DMS153 treated with DMSO at 0.1 percent for 48 hours (cell line): ENCODE results near the gene NPHP1.
"Not testable (repeated sequence)": the region's sequence is repeated elsewhere in the genome, so short reads cannot be mapped to it uniquely, and the experiment has no call there.

Source experiments
- DNase-seq: peaks from one replicate; lab custom pipeline; 2025; ENCODE audit not compliant: unreplicated experiment; lab: John Stamatoyannopoulos, UW

The NPHP1 gene

GRCh38 chr2:110198016-110198415, 6.8 kb downstream of the NPHP1 start:
- no peak for DNase-seq

GRCh38 chr2:110197452-110197851, 7.4 kb downstream of the NPHP1 start:
- no peak for DNase-seq

DNA sequence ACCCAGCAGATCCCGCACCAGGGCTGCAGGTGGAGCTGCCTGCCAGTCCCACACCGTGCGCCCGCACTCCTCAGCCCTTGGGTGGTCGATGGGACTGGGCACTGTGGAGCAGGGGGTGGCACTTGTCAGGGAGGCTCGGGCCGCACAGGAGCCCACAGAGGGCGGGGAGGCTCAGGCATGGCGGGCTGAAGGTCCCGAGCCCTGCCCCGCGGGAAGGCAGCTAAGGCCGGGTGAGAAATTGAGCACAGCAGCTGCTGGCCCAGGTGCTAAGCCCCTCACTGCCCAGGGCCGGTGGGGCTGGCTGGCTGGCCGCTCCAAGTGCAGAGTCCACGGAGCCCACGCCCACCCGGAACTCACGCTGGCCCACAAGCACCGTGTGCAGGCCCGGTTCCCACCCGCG, 14.6 kb downstream of the NPHP1 start:
- not testable (repeated sequence) for DNase-seq

DNA sequence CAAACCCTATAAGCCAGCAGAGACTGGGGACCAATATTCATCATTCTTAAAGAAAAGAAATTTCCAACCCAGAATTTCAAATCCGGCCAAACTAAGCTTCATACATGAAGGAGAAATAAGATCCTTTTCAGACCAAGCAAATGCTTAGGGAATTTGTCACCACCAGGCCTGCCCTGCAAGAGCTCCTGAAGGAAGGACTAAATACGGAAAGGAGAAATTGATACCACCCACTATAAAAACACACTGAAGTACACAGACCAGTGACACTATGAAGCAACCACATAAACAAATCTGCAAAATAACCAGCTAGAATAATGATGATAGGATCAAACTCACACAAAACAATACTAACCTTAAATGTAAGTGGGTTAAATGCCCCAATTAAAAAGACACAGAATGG, 22.4 kb downstream of the NPHP1 start:
- DNase-seq, result no peak

- DNase-seq, result no peak
These were observed 24.8 kb downstream of the NPHP1 start for GRCh38 chr2:110180036-110180435.

GRCh38 chr2:110173523-110173922, 31.3 kb downstream of the NPHP1 start:
- DNase-seq, result no peak

- DNase-seq, result no peak
These were observed 32.3 kb downstream of the NPHP1 start for GRCh38 chr2:110172506-110172905.

- no peak for DNase-seq
These were observed 34.7 kb downstream of the NPHP1 start for GRCh38 chr2:110170102-110170501.

DNA sequence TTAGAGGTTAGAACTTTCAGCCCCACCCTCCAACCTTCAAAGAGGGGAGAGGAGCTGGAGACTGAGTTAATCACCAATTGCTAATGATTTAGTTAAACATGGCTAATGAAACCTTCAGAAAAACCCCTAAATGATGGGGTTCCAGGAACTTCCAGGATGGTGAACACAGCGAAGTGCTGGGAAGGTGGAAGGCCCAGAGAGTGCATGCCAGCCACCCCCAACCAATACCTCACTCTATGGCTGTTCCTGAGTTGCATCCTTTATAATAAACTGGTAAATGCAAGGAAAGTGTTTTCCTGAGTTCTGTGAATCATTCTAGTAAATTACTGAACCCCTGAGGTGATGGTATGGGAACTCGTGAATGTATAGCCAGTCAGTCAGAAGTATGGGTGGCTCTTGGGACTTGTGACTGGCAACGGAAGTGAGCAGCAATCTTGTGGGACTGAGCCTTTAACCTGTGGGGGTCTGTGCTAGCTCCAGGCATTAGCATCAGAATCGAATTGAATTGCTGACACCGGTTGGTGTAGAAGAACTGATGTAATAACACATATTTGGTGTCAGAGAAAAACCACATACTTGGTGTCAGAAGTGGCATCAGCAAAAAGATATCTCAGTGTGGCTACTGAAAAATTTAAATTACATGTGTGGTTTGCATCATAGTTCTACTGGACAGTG, 37.4 kb downstream of the NPHP1 start:
- DNase-seq, result no peak

DNA sequence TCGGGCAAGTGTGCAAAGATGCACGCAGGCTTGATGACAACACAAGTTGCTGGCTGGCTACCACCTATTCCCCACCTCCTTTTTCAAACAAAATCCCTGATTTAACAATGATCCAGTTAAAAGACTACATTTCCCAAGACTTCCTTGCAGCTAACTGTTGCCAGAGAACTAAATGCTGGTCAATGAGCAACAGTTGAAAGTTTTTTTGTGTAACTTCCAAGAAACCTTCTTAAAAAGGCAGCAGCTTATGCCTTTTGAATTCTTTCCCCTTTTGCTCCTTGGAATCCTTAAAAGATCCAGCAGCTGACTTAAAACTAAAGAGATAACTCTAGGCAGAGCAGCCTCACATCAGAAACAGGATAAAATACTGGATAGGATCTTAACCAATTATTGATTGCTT, 38.5 kb downstream of the NPHP1 start:
- DNase-seq, result no peak

- peak; percentile 42 for DNase-seq
These were observed 47.5 kb downstream of the NPHP1 start for GRCh38 chr2:110157153-110157793.

DNA sequence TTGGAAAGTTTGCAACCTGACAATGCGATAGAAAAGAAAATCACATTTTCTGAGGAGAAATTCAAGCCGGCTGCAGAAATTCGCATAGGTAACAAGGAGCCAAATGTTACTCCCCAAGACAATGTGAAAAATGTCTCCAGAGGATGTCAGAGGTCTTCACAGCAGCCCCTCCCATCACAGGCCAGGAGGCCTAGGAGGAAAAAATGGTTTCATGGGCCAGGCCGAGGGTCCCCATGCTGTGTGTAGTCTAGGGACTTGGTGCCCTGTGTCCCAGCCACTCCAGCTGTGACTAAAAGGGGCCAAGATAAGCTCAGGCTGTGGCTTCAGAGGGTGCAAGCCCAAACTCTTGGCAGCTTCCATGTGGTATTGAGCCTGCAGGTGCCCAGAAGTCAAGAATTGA, 50.0 kb downstream of the NPHP1 start:
- not testable (repeated sequence) for DNase-seq

DNA sequence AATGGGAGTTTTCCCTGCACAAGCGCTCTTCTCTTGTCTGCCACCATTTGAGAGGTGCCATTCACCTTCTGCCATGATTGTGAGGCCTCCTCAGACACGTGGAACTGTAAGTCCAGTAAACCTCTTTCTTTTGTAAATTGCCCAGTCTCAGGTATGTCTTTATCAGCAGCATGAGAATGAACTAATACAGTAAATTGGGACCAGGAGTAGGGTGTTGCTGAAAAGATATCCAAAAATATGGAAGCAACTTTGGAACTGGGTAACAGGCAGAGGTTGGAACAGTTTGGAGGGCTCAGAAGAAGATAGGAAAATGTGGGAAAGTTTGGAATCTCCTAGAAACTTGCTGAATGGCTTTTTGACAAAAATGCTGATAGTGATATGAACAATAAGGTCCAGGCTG, 50.6 kb downstream of the NPHP1 start:
- not testable (repeated sequence) for DNase-seq

DNA sequence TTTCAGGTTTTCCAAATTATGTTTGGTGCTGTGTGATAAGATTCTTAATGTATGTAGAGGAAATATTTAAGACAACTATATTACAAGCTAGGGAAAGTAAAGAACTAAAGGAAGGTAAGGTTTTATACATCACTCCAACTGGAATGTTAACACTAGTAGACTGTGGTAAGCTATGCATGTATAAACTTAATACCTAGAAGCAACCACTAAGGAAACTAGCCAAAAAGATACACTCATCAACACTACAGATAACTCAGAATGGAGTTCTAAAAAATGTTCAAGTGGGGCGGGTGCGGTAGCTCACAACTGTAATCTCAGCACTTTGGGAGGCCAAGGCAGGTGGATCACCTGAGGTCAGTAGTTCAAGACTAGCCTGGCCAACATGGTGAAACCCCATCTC, 51.4 kb downstream of the NPHP1 start:
- DNase-seq, result no peak

DNA sequence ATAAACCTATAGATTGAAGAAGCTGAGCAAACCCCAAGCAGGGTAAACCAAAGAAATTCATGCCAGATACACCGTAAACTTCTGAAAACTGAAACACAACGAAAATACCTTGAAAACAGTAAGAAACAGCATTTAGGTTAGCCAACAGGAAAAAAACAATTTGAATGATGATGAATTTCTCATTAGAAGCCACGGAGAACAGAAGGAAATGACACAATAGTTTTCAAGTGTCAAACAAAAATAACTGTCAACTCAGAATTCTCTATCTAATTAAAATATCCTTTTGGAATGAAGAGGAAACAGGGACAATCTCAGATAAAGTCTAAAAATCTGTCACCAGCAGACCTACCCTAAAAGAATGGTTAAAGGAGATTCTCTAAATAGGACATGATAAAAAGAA, 51.9 kb downstream of the NPHP1 start:
- no peak for DNase-seq

DNA sequence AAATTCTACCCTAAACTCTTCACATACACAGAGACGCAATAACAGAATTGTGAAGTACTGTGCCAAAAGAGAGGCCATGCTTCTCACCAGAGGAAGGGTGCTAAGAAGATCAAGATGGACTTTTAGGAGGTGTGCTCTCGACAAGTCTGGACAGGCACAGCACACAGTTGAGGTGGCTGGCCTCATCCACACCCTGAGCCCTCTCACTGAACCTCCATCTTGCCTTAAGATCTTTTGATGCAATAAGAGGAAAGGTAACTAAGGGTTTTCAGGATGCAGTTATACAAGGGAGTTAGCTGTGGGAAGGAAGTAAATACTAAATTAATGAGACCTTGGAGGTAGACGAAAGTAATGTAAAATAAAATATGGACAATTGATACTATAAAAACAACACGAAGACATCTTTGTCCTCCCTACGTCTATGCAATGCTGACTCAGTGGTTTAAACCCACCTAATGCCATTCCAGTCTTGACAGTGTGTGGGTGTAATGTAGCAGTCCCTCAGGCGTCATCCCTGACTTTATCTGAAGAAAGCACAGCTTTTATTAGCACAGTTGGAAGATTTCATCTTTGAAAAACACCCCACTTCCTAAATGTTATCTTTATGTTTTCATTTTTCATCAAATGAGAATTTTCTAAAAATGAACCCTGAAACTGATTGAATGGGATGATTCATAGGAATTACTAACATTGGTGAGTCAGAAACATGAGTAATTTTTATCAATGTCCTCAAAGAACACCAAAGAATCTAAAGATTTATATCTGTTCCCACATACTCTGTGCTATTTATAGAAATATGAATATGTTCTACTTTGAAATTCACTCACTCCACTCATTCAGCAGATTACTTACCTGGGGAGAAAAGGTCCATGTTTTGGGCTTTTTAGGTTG, 55.2 kb downstream of the NPHP1 start:
- no peak for DNase-seq

DNA sequence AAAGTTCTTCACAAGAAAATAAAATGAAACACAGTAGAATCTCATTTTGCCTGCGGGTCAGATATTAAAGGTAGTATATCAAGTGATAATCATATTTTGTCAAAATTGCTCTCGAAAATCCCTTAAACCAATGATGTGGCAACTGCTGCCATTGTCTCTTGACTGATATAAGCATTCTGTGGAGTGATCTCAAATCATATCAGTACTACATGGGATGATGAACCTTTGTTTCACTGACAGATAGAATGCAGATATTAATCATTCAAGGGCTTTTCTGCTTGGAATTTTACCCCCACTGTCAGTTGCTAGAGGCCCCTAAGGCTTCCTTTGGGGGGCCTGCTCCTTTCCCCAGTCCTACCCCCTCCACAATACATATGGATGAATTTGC, 57.9 kb downstream of the NPHP1 start:
- DNase-seq, result no peak

DNA sequence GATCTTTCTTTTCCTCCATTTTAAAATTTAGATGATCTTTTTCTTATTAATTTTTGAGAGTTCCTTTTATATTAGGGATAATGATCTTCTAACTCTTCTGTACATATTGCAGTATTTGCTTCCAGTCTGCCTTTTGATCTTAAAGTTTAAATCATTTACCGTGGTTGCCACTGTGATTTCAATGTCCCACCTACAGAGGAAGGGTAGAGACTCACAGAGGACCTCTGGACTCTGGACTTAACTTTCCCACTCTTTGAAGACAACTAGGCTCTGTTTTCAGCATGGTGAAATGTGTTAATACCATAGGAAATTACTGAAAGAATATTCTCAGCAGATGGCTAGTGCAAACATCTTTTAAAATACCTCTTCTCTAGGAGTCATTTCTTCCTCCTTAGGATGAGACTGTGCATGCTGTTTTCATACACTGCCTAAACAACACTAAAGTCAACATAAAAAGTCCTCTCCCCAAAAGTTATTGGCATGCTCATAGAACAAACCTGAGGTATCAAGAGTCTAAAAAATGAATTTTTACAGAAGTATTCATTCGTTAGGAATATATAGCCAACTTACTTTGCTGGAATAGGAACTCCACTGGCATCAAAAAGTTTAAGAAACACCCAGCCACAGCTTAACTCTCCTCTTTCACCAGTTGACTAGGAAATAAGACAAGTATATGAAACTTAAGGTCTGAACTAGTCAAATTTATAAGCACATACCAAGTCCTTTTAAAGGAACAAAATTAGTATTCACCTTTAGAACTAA, 58.4 kb downstream of the NPHP1 start:
- DNase-seq, result no peak

- DNase-seq, result no peak
These were observed 60.8 kb downstream of the NPHP1 start for GRCh38 chr2:110143982-110144381.

GRCh38 chr2:110140401-110140800, 64.4 kb downstream of the NPHP1 start:
- no peak for DNase-seq

- DNase-seq, result no peak
These were observed 70.8 kb downstream of the NPHP1 start for GRCh38 chr2:110134025-110134424.
